A549 (cell line): ENCODE data around the gene CELF4.

ENCODE experiments used
- BHLHE40 ChIP-seq: IDR thresholded peaks from 2 replicates; pipeline ENCODE4 v1.6.1; 2012; ENCODE audit warnings: low read depth, low read length, inconsistent platforms
- ESRRA ChIP-seq: fragments of 150-350 bp; IDR thresholded peaks from 2 replicates; pipeline ENCODE4 v1.6.1; 2014; ENCODE audit warnings: mild to moderate bottlenecking, low read length, borderline replicate concordance
- JUN ChIP-seq, 2 experiments: fragments of >200 bp; sonication (Bioruptor Twin); formaldehyde crosslinking; IDR thresholded peaks; 2 replicates in 1 of 2; 3 replicates in 1 of 2; pipeline ENCODE4 v1.6.1; 2016 to 2017
- KDM5A ChIP-seq: fragments of 200-600 bp; sonication (generic); IDR thresholded peaks from 2 replicates; pipeline ENCODE4 v1.6.1; 2016; ENCODE audit warnings: antibody characterized with exemption, mild to moderate bottlenecking
- MAZ ChIP-seq: fragments of 150-350 bp; IDR thresholded peaks from 2 replicates; pipeline ENCODE4 v1.6.1; 2014; ENCODE audit warnings: antibody characterized with exemption, low read depth, low read length, borderline replicate concordance
- MYC ChIP-seq: IDR thresholded peaks from 2 replicates; pipeline ENCODE4 v1.6.1; 2012; ENCODE audit warnings: mild to moderate bottlenecking, inconsistent platforms, low read length, improper control_type of control experiment, borderline replicate concordance
- POLR2A ChIP-seq: IDR thresholded peaks from 2 replicates; pipeline ENCODE4 v1.6.1; 2012; ENCODE audit warnings: mild to moderate bottlenecking, low read length
- RAD21 ChIP-seq, 2 experiments: fragments of >200 bp in 1 of 2; sonication (Bioruptor Twin) in 1 of 2; formaldehyde crosslinking in 1 of 2; IDR thresholded peaks in 1 of 2; conservative IDR thresholded peaks in 1 of 2; 2 replicates in 1 of 2; 3 replicates in 1 of 2; pipeline ENCODE4 v1.6.1; 2012 to 2018; ENCODE audit warnings: inconsistent platforms in 1 of 2
- SMC3 ChIP-seq: fragments of >200 bp; sonication (Bioruptor Twin); formaldehyde crosslinking; IDR thresholded peaks from 3 replicates; pipeline ENCODE4 v1.6.1; 2018; ENCODE audit warnings: inconsistent platforms
- TF ChIP-seq, protein P1 (sequence below): fragments of >200 bp; sonication (Bioruptor Twin); formaldehyde crosslinking; IDR thresholded peaks from 3 replicates; pipeline ENCODE4 v1.5.1; 2016
- TF ChIP-seq, protein P2 (sequence below): IDR thresholded peaks from 2 replicates; pipeline ENCODE4 v1.6.1; 2012
- TF ChIP-seq, protein P3 (sequence below): fragments of 200-600 bp; sonication (generic); IDR thresholded peaks from 2 replicates; pipeline ENCODE4 v1.6.1; 2016; ENCODE audit warnings: antibody characterized with exemption, mild to moderate bottlenecking, moderate library complexity
- TF ChIP-seq, protein P4 (sequence below): fragments of >200 bp; sonication (Bioruptor Twin); formaldehyde crosslinking; IDR thresholded peaks from 3 replicates; pipeline ENCODE4 v1.6.1; 2016

DNA sequence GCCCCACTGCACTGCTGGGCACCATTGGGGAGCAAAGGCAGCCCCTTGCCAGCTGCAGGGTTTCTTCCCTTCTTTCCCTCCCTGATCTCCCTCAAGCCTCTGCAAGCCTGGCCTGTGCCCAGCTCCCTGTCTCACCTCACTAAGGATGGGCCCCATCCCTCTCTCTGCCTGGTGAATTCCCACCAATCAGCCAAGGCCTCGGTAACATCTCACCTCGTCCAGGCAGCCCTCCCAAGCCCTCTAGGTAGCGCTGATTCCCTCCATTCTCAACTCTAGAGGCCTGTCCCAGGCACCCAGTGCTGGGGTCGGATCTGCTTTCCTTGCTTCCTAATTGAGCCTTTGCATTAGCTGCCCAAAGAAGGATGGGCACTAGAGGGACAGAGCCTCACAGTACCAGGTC lies 63.0 kb downstream of the CELF4 start:
- TF ChIP-seq, protein P1, sequence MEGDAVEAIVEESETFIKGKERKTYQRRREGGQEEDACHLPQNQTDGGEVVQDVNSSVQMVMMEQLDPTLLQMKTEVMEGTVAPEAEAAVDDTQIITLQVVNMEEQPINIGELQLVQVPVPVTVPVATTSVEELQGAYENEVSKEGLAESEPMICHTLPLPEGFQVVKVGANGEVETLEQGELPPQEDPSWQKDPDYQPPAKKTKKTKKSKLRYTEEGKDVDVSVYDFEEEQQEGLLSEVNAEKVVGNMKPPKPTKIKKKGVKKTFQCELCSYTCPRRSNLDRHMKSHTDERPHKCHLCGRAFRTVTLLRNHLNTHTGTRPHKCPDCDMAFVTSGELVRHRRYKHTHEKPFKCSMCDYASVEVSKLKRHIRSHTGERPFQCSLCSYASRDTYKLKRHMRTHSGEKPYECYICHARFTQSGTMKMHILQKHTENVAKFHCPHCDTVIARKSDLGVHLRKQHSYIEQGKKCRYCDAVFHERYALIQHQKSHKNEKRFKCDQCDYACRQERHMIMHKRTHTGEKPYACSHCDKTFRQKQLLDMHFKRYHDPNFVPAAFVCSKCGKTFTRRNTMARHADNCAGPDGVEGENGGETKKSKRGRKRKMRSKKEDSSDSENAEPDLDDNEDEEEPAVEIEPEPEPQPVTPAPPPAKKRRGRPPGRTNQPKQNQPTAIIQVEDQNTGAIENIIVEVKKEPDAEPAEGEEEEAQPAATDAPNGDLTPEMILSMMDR: no peak
- TF ChIP-seq, protein P2, sequence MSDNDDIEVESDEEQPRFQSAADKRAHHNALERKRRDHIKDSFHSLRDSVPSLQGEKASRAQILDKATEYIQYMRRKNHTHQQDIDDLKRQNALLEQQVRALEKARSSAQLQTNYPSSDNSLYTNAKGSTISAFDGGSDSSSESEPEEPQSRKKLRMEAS: no peak
- no peak for TF ChIP-seq MYC
- TF ChIP-seq POLR2A: no peak
- TF ChIP-seq, protein P3, sequence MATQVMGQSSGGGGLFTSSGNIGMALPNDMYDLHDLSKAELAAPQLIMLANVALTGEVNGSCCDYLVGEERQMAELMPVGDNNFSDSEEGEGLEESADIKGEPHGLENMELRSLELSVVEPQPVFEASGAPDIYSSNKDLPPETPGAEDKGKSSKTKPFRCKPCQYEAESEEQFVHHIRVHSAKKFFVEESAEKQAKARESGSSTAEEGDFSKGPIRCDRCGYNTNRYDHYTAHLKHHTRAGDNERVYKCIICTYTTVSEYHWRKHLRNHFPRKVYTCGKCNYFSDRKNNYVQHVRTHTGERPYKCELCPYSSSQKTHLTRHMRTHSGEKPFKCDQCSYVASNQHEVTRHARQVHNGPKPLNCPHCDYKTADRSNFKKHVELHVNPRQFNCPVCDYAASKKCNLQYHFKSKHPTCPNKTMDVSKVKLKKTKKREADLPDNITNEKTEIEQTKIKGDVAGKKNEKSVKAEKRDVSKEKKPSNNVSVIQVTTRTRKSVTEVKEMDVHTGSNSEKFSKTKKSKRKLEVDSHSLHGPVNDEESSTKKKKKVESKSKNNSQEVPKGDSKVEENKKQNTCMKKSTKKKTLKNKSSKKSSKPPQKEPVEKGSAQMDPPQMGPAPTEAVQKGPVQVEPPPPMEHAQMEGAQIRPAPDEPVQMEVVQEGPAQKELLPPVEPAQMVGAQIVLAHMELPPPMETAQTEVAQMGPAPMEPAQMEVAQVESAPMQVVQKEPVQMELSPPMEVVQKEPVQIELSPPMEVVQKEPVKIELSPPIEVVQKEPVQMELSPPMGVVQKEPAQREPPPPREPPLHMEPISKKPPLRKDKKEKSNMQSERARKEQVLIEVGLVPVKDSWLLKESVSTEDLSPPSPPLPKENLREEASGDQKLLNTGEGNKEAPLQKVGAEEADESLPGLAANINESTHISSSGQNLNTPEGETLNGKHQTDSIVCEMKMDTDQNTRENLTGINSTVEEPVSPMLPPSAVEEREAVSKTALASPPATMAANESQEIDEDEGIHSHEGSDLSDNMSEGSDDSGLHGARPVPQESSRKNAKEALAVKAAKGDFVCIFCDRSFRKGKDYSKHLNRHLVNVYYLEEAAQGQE: no peak
- TF ChIP-seq, protein P4, sequence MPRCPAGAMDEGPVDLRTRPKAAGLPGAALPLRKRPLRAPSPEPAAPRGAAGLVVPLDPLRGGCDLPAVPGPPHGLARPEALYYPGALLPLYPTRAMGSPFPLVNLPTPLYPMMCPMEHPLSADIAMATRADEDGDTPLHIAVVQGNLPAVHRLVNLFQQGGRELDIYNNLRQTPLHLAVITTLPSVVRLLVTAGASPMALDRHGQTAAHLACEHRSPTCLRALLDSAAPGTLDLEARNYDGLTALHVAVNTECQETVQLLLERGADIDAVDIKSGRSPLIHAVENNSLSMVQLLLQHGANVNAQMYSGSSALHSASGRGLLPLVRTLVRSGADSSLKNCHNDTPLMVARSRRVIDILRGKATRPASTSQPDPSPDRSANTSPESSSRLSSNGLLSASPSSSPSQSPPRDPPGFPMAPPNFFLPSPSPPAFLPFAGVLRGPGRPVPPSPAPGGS: no peak
- TF ChIP-seq JUN (IDR thresholded peaks at IDR 0.05): no peak
- no peak for TF ChIP-seq ESRRA
- TF ChIP-seq SMC3: no peak
- TF ChIP-seq RAD21 (conservative IDR thresholded peaks at IDR 0.05 in 1 of 2, IDR thresholded peaks at IDR 0.05 in 1 of 2): no peak
- TF ChIP-seq BHLHE40: no peak
- no peak for TF ChIP-seq MAZ
- TF ChIP-seq KDM5A: no peak
